ENCODE results near the gene DHRS13.
A peak's percentile ranks its signal among the peaks of the same experiment; 100 is the strongest.

The DHRS13 gene

GRCh38 chr17:28907709-28908475, 5.0 kb upstream of the DHRS13 start:
- TF ChIP-seq TAF1 (IDR thresholded peaks at IDR 0.05; ENCODE audit: borderline replicate concordance, insufficient read depth, low read length) (no peak), FOXP2 (optimal IDR thresholded peaks at IDR 0.05; ENCODE audit: borderline replicate concordance, extremely low read depth, extremely low read length, insufficient read depth) (no peak), POLR2AphosphoS5 (IDR thresholded peaks at IDR 0.05; ENCODE audit: low read depth, low read length) (no peak; the same call in 1 of the 2 replicates)

- TF ChIP-seq FOXP2 (optimal IDR thresholded peaks at IDR 0.05; ENCODE audit: borderline replicate concordance, extremely low read depth, extremely low read length, insufficient read depth) = no peak
- no peak for TF ChIP-seq SIN3A (IDR thresholded peaks at IDR 0.05; ENCODE audit: borderline replicate concordance, insufficient read depth, low read length)
- TF ChIP-seq TAF1 (IDR thresholded peaks at IDR 0.05; ENCODE audit: borderline replicate concordance, insufficient read depth, low read length) = no peak
- no peak for TF ChIP-seq REST (IDR thresholded peaks at IDR 0.05; ENCODE audit: insufficient read depth in 1 of 2, low read depth in 2 of 2, low read length in 2 of 2)
Measured at GRCh38 chr17:28906706-28907438, 4.0 kb upstream of the DHRS13 start.

GRCh38 chr17:28906276-28906675, 3.4 kb upstream of the DHRS13 start:
- TF ChIP-seq SIN3A (IDR thresholded peaks at IDR 0.05; ENCODE audit: borderline replicate concordance, insufficient read depth, low read length) (no peak), TAF1 (IDR thresholded peaks at IDR 0.05; ENCODE audit: borderline replicate concordance, insufficient read depth, low read length) (no peak), POLR2AphosphoS5 (IDR thresholded peaks at IDR 0.05; ENCODE audit: low read depth, low read length) (no peak), REST (IDR thresholded peaks at IDR 0.05; ENCODE audit: insufficient read depth in 1 of 2, low read depth in 2 of 2, low read length in 2 of 2) (no peak), FOXP2 (optimal IDR thresholded peaks at IDR 0.05; ENCODE audit: borderline replicate concordance, extremely low read depth, extremely low read length, insufficient read depth) (no peak)

GRCh38 chr17:28904800-28905199, 1.9 kb upstream of the DHRS13 start:
- TF ChIP-seq POLR2AphosphoS5 (IDR thresholded peaks at IDR 0.05; ENCODE audit: low read depth, low read length) = peak; percentile 19; the same call in 1 of the 2 replicates
- no peak for TF ChIP-seq SIN3A (IDR thresholded peaks at IDR 0.05; ENCODE audit: borderline replicate concordance, insufficient read depth, low read length)

- TF ChIP-seq TAF1 (IDR thresholded peaks at IDR 0.05; ENCODE audit: borderline replicate concordance, insufficient read depth, low read length) (peak; percentile 32; the same call in 1 of the 2 replicates), REST (IDR thresholded peaks at IDR 0.05; ENCODE audit: insufficient read depth in 1 of 2, low read depth in 2 of 2, low read length in 2 of 2) (no peak)
Measured at GRCh38 chr17:28901866-28902818, 737 bp downstream of the DHRS13 start.
